ENCODE data around the gene MAPKAPK2. TPM values are rescaled to one million over a fixed set of nuclear protein-coding genes. Genes with fewer than 3 reads are reported as not detected.
A peak's percentile ranks its signal among the peaks of the same experiment; 100 is the strongest.

Gene MAPKAPK2
- total RNA-seq, 1 experiment from 2014 or later: 96.2 TPM

DNA sequence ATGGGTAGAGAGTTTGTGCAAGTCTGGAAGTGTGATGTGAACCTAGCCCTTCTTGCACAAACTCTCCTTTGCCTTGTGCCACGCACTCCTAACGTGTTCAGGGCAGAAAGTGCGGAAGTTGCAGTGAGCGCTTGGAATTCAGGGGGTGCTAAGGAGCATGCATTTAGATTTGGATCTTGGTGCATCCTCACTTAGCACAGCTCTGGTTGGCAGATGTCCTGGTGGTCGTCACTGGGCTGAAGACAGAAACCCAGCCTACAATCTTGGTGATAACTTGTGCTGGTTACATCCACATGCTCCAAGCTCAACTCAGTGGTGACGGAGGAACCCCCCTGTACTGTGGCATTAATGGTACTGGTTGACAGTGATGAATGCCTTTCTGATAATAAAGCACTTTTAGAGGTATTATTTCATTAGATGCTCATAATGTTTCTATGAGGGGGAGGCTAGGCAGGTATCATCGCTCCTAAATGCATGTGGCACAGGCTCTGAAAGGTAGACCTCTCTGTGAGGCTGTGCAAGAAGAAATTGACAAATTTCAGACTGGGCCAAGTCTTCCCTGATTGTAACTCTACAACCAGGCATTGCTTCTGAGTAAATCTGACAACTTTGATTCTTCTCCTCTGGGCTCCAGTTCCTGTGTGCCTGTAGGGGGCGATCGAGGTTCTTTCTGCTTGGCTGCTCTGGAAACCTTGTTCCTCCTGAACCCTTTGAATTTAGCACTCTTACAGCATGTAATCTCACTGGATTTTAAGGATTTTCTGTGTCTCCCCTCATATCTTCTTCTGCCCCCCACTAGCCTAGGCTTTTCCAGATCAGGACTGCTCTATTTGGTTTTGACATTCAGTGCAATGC lies 40.6 kb downstream of the MAPKAPK2 start:
- no peaks in the 10 kb centered on the region for H3K27me3 Mint-ChIP-seq (ENCODE audit: unreplicated experiment)
- H3K36me3 Mint-ChIP-seq (ENCODE audit: insufficient read depth, unreplicated experiment): peaks cover 25% of the 10 kb centered on the region
- peaks cover 46% of the 10 kb centered on the region for H3K4me1 Mint-ChIP-seq (ENCODE audit: low read depth, unreplicated experiment)
- H3K27ac Mint-ChIP-seq (ENCODE audit: unreplicated experiment): no peak overlapping the region
- CTCF ChIA-PET: interaction anchor here (1.6 kb wide), 1 partner anchor 91 kb away, joined by 3 read pairs; no protein-coding TSS in a partner anchor
- DNase-seq: peak; percentile 66
- TF ChIP-seq, protein P1, sequence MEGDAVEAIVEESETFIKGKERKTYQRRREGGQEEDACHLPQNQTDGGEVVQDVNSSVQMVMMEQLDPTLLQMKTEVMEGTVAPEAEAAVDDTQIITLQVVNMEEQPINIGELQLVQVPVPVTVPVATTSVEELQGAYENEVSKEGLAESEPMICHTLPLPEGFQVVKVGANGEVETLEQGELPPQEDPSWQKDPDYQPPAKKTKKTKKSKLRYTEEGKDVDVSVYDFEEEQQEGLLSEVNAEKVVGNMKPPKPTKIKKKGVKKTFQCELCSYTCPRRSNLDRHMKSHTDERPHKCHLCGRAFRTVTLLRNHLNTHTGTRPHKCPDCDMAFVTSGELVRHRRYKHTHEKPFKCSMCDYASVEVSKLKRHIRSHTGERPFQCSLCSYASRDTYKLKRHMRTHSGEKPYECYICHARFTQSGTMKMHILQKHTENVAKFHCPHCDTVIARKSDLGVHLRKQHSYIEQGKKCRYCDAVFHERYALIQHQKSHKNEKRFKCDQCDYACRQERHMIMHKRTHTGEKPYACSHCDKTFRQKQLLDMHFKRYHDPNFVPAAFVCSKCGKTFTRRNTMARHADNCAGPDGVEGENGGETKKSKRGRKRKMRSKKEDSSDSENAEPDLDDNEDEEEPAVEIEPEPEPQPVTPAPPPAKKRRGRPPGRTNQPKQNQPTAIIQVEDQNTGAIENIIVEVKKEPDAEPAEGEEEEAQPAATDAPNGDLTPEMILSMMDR (IDR thresholded peaks at IDR 0.05; ENCODE audit: unreplicated experiment): peak; percentile 40
- intact Hi-C loops (cut with micrococcal nuclease; ENCODE audit: unreplicated experiment): loop anchor here (2.0 kb wide), 1 partner anchor 15 kb away; no protein-coding TSS in a partner anchor
- no peak overlapping the region for H3K4me3 Mint-ChIP-seq (ENCODE audit: low read depth, unreplicated experiment)
- BruUV-seq (replicated peaks): no TSS peak
- no peaks in the 10 kb centered on the region for H3K9me3 Mint-ChIP-seq (ENCODE audit: low read depth, unreplicated experiment)

DNA sequence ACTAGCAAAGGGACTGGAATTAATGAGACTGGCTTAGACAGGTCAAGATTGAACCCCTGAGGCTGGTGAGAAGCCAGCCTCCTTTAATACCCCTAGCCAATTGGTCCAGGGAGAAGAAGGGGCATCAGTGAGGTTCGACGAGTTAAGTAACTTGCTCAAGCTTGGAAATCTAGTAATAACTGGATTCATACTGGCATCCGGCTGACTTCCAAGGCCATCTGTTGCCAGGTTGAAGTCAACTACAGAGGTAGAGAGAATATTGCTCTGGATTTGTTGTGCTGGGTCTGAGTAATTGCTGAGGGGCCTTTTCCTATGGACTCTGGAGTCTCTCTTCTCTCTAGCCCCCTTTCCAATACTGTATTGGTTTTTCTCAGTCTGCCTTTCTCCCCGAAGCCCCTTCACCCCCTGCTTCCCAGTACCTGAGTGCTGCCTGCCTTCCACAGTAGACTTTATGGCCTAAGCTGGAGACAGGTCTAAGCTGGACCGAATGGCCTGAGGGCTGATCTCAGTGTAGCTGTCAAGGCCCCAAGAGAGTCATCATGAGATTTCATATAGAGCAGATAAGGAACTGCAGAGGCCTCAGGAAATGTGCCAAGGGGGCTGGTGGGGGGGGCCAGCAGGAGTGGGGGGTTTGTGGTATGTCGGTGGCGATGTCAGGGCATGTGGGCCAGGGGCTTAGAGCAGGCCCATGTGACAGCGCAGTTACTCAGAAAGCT lies 43.4 kb downstream of the MAPKAPK2 start:
- no TSS peak for BruUV-seq (replicated peaks)
- TF ChIP-seq, protein P1 (IDR thresholded peaks at IDR 0.05; ENCODE audit: unreplicated experiment): no peak
- intact Hi-C loops (cut with micrococcal nuclease; ENCODE audit: unreplicated experiment): loop anchor here (2.0 kb wide), 1 partner anchor 185 kb away; no protein-coding TSS in a partner anchor
- no peak for DNase-seq
- no peaks in the 10 kb centered on the region for H3K9me3 Mint-ChIP-seq (ENCODE audit: low read depth, unreplicated experiment)
- H3K36me3 Mint-ChIP-seq (ENCODE audit: insufficient read depth, unreplicated experiment): peaks cover 32% of the 10 kb centered on the region
- CTCF ChIA-PET: interaction anchor here (0.7 kb wide), 1 partner anchor 254 kb away, joined by 3 read pairs; no protein-coding TSS in a partner anchor
- H3K4me1 Mint-ChIP-seq (ENCODE audit: low read depth, unreplicated experiment): peaks cover 30% of the 10 kb centered on the region
- H3K27ac Mint-ChIP-seq (ENCODE audit: unreplicated experiment): no peak overlapping the region
- no peaks in the 10 kb centered on the region for H3K27me3 Mint-ChIP-seq (ENCODE audit: unreplicated experiment)
- H3K4me3 Mint-ChIP-seq (ENCODE audit: low read depth, unreplicated experiment): no peak overlapping the region

DNA sequence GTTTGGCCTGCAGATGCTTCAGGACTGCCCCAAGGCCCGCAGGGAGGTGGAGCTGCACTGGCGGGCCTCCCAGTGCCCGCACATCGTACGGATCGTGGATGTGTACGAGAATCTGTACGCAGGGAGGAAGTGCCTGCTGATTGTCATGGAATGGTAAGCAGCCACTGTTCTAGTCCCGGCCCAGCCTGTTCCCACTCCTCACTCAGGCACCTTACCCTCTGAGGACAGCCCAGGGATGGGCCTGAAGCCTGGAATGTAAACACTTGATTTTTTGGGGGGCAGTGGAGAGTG lies 43.9 kb downstream of the MAPKAPK2 start:
- TF ChIP-seq, protein P1 (IDR thresholded peaks at IDR 0.05; ENCODE audit: unreplicated experiment): no peak
- H3K9me3 Mint-ChIP-seq (ENCODE audit: low read depth, unreplicated experiment): no peaks in the 10 kb centered on the region
- H3K4me1 Mint-ChIP-seq (ENCODE audit: low read depth, unreplicated experiment): peaks cover 25% of the 10 kb centered on the region
- DNase-seq: no peak
- CTCF ChIA-PET: interaction anchor here (0.6 to 0.7 kb wide), 3 partner anchors 10 to 254 kb away, joined by 3 read pairs; no protein-coding TSS in a partner anchor
- peaks cover 29% of the 10 kb centered on the region for H3K36me3 Mint-ChIP-seq (ENCODE audit: insufficient read depth, unreplicated experiment)
- no peak overlapping the region for H3K4me3 Mint-ChIP-seq (ENCODE audit: low read depth, unreplicated experiment)
- H3K27me3 Mint-ChIP-seq (ENCODE audit: unreplicated experiment): no peaks in the 10 kb centered on the region
- H3K27ac Mint-ChIP-seq (ENCODE audit: unreplicated experiment): no peak overlapping the region
- intact Hi-C loops (cut with micrococcal nuclease; ENCODE audit: unreplicated experiment): no loop called here
- no TSS peak for BruUV-seq (replicated peaks)

DNA sequence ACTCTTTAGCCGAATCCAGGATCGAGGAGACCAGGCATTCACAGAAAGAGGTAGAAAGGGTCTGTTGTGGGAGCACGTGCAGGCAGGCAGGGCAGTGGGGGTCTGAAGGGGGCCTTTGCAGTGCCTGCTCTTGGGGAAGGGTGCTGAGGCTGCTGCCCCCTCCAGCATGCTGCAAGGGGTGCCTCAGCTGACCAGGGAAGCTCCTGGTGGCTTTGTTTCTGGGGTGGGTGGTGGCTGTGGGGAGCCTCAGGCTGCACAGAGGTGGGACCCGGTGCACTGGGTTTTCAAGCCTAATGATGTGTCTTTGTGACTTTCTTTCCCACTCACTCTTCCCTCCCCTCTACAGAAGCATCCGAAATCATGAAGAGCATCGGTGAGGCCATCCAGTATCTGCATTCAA lies 44.3 kb downstream of the MAPKAPK2 start:
- H3K27me3 Mint-ChIP-seq (ENCODE audit: unreplicated experiment): no peaks in the 10 kb centered on the region
- CTCF ChIA-PET: interaction anchor here (0.6 to 0.7 kb wide), 2 partner anchors 9 to 92 kb away, joined by 3 read pairs; no protein-coding TSS in a partner anchor
- BruUV-seq (replicated peaks): no TSS peak
- intact Hi-C loops (cut with micrococcal nuclease; ENCODE audit: unreplicated experiment): no loop called here
- no peak overlapping the region for H3K27ac Mint-ChIP-seq (ENCODE audit: unreplicated experiment)
- peaks cover 21% of the 10 kb centered on the region for H3K4me1 Mint-ChIP-seq (ENCODE audit: low read depth, unreplicated experiment)
- TF ChIP-seq, protein P1 (IDR thresholded peaks at IDR 0.05; ENCODE audit: unreplicated experiment): no peak
- H3K36me3 Mint-ChIP-seq (ENCODE audit: insufficient read depth, unreplicated experiment): peaks cover 29% of the 10 kb centered on the region
- no peaks in the 10 kb centered on the region for H3K9me3 Mint-ChIP-seq (ENCODE audit: low read depth, unreplicated experiment)
- no peak overlapping the region for H3K4me3 Mint-ChIP-seq (ENCODE audit: low read depth, unreplicated experiment)
- no peak for DNase-seq

Measured in Calu3 (cell line).